Osteocyte (in vitro differentiated cells): ENCODE results near the gene PDIA2. TPM values are rescaled to one million over a fixed set of nuclear protein-coding genes. Genes with fewer than 3 reads are reported as not detected.
A peak's percentile ranks its signal among the peaks of the same experiment; 100 is the strongest.

Experiments used
- DNase-seq: peaks from one replicate; pipeline ENCODE4 v3.0.0; 2021; ENCODE audit warnings: mixed read lengths; ENCODE audit not compliant: unreplicated experiment; ENCODE audit errors: extremely low spot score
- H3K27ac Mint-ChIP-seq: one replicate; pipeline ENCODE4 v1.8.0; 2021; ENCODE audit warnings: mild to moderate bottlenecking, mixed read lengths; ENCODE audit not compliant: unreplicated experiment
- H3K27me3 Mint-ChIP-seq: one replicate; pipeline ENCODE4 v1.8.0; 2021; ENCODE audit warnings: mixed read lengths; ENCODE audit not compliant: unreplicated experiment
- H3K36me3 Mint-ChIP-seq: one replicate; pipeline ENCODE4 v1.8.0; 2021; ENCODE audit warnings: mixed read lengths; ENCODE audit not compliant: unreplicated experiment
- H3K4me1 Mint-ChIP-seq: one replicate; pipeline ENCODE4 v1.8.0; 2021; ENCODE audit warnings: mixed read lengths; ENCODE audit not compliant: unreplicated experiment
- H3K4me3 Mint-ChIP-seq: one replicate; pipeline ENCODE4 v1.8.0; 2021; ENCODE audit warnings: mild to moderate bottlenecking, moderate library complexity, mixed read lengths; ENCODE audit not compliant: unreplicated experiment
- H3K9me3 Mint-ChIP-seq: one replicate; pipeline ENCODE4 v1.8.0; 2021; ENCODE audit warnings: mixed read lengths; ENCODE audit not compliant: unreplicated experiment
- CTCF ChIP-seq: fragments of 200-600 bp; sonication (generic); IDR thresholded peaks from 2 replicates; pipeline ENCODE4 v1.5.0; 2021; ENCODE audit warnings: antibody characterized with exemption, mild to moderate bottlenecking, moderate library complexity
- total RNA-seq: library from RNA; stranded (reverse); gene quantifications from 2 replicates; pipeline ENCODE4 v1.2.1, GENCODE V29; 2021

Gene PDIA2
- total RNA-seq, 1 donor from 2014 or later = not detected

GRCh38 chr16:259226-259625 is 23.7 kb upstream of the PDIA2 start:
- peaks cover 33% of the 10 kb centered on the region for H3K36me3 Mint-ChIP-seq
- H3K27me3 Mint-ChIP-seq = no peaks in the 10 kb centered on the region
- no peak overlapping the region for H3K4me3 Mint-ChIP-seq
- H3K9me3 Mint-ChIP-seq = no peaks in the 10 kb centered on the region
- no peaks in the 10 kb centered on the region for H3K4me1 Mint-ChIP-seq
- DNase-seq = no peak
- no peak overlapping the region for H3K27ac Mint-ChIP-seq
- TF ChIP-seq CTCF = no peak

- H3K9me3 Mint-ChIP-seq = no peaks in the 10 kb centered on the region
- DNase-seq = no peak
- H3K27me3 Mint-ChIP-seq = no peaks in the 10 kb centered on the region
- no peak overlapping the region for H3K4me3 Mint-ChIP-seq
- no peak for TF ChIP-seq CTCF
- no peaks in the 10 kb centered on the region for H3K4me1 Mint-ChIP-seq
- peaks cover 30% of the 10 kb centered on the region for H3K36me3 Mint-ChIP-seq
- H3K27ac Mint-ChIP-seq = no peak overlapping the region
Observed at GRCh38 chr16:259814-260253, 23.1 kb upstream of the PDIA2 start.

- Mint-ChIP-seq H3K4me3 (no peak overlapping the region), H3K27me3 (no peaks in the 10 kb centered on the region), H3K27ac (no peak overlapping the region), H3K36me3 (peaks cover 28% of the 10 kb centered on the region), H3K9me3 (no peaks in the 10 kb centered on the region), H3K4me1 (no peaks in the 10 kb centered on the region)
- TF ChIP-seq CTCF = no peak
- no peak for DNase-seq
Observed at GRCh38 chr16:260326-260725, 22.6 kb upstream of the PDIA2 start.

GRCh38 chr16:261031-261691 is 21.8 kb upstream of the PDIA2 start:
- no peak overlapping the region for H3K27ac Mint-ChIP-seq
- no peaks in the 10 kb centered on the region for H3K27me3 Mint-ChIP-seq
- H3K4me3 Mint-ChIP-seq = no peak overlapping the region
- H3K36me3 Mint-ChIP-seq = peaks cover 20% of the 10 kb centered on the region
- H3K9me3 Mint-ChIP-seq = no peaks in the 10 kb centered on the region
- peaks cover 2% of the 10 kb centered on the region for H3K4me1 Mint-ChIP-seq
- no peak for TF ChIP-seq CTCF
- no peak for DNase-seq

GRCh38 chr16:262121-262745 is 20.7 kb upstream of the PDIA2 start:
- peaks cover 2% of the 10 kb centered on the region for H3K4me1 Mint-ChIP-seq
- DNase-seq = peak; percentile 83
- no peak overlapping the region for H3K27ac Mint-ChIP-seq
- no peaks in the 10 kb centered on the region for H3K27me3 Mint-ChIP-seq
- no peak for TF ChIP-seq CTCF
- H3K36me3 Mint-ChIP-seq = peaks cover 20% of the 10 kb centered on the region
- no peaks in the 10 kb centered on the region for H3K9me3 Mint-ChIP-seq
- H3K4me3 Mint-ChIP-seq = no peak overlapping the region
